Mononuclear cell (primary cell): Measurements from ENCODE around the gene KCNK3. TPM values are rescaled to one million over a fixed set of nuclear protein-coding genes. Genes with fewer than 3 reads are reported as not detected.
"Not testable (repeated sequence)": the region's sequence is repeated elsewhere in the genome, so short reads cannot be mapped to it uniquely, and the experiment has no call there.

ENCODE experiments used
- H3K27me3 ChIP-seq: 2 replicates; pipeline ENCODE4 v1.6.0; 2011; ENCODE audit warnings: low read length, control low read depth; ENCODE audit not compliant: insufficient read depth
- H3K4me1 ChIP-seq: 2 replicates; pipeline ENCODE4 v1.5.1; 2011; ENCODE audit warnings: mild to moderate bottlenecking, low read length, control low read depth; ENCODE audit not compliant: insufficient read depth
- H3K4me3 ChIP-seq: 2 replicates; pipeline ENCODE4 v1.5.1; 2011; ENCODE audit warnings: mild to moderate bottlenecking, low read length, moderate library complexity
- H3K9me3 ChIP-seq: 2 replicates; pipeline ENCODE4 v1.5.1; 2011; ENCODE audit warnings: low read depth, mild to moderate bottlenecking, control low read depth, low read length
- total RNA-seq: library from RNA; depleted of rRNA; stranded (reverse); fragments of >200 nt; gene quantifications from one replicate; pipeline ENCODE4 v1.2.3, GENCODE V29; 2012

KCNK3 gene
- total RNA-seq, 1 donor, result 0.21 TPM

- H3K4me1 ChIP-seq, result no peaks in the 10 kb centered on the region
- H3K27me3 ChIP-seq, result no peaks in the 10 kb centered on the region
- H3K4me3 ChIP-seq, result no peak overlapping the region
- H3K9me3 ChIP-seq, result no peaks in the 10 kb centered on the region
Observed at GRCh38 chr2:26735883-26736588, 43.5 kb downstream of the KCNK3 start.

GRCh38 chr2:26737221-26737620 is 44.7 kb downstream of the KCNK3 start:
- H3K4me1 ChIP-seq, result no peaks in the 10 kb centered on the region
- no peaks in the 10 kb centered on the region for H3K27me3 ChIP-seq
- no peaks in the 10 kb centered on the region for H3K9me3 ChIP-seq
- no peak overlapping the region for H3K4me3 ChIP-seq

- Histone ChIP-seq H3K27me3 (no peaks in the 10 kb centered on the region), H3K4me3 (no peak overlapping the region)
Observed at GRCh38 chr2:26738481-26738880, 46.0 kb downstream of the KCNK3 start.

GRCh38 chr2:26739514-26739913 is 47.0 kb downstream of the KCNK3 start:
- Histone ChIP-seq H3K9me3 (no peaks in the 10 kb centered on the region), H3K27me3 (no peaks in the 10 kb centered on the region), H3K4me1 (no peaks in the 10 kb centered on the region), H3K4me3 (no peak overlapping the region)

More at GRCh38 chr2:26738481-26738880, 46.0 kb downstream of the KCNK3 start:
- Histone ChIP-seq H3K4me1 (no peaks in the 10 kb centered on the region), H3K9me3 (no peaks in the 10 kb centered on the region)

GRCh38 chr2:26740346-26740745 is 47.8 kb downstream of the KCNK3 start:
- H3K4me3 ChIP-seq, result no peak overlapping the region
- H3K9me3 ChIP-seq, result no peaks in the 10 kb centered on the region
- no peaks in the 10 kb centered on the region for H3K27me3 ChIP-seq
- no peaks in the 10 kb centered on the region for H3K4me1 ChIP-seq

GRCh38 chr2:26740890-26741302 is 48.4 kb downstream of the KCNK3 start:
- H3K4me1 ChIP-seq, result no peaks in the 10 kb centered on the region
- no peak overlapping the region for H3K4me3 ChIP-seq
- no peaks in the 10 kb centered on the region for H3K27me3 ChIP-seq
- no peaks in the 10 kb centered on the region for H3K9me3 ChIP-seq

- H3K4me3 ChIP-seq, result no peak overlapping the region
- H3K9me3 ChIP-seq, result no peaks in the 10 kb centered on the region
- H3K27me3 ChIP-seq, result no peaks in the 10 kb centered on the region
- H3K4me1 ChIP-seq, result no peaks in the 10 kb centered on the region
Observed at GRCh38 chr2:26742048-26742770, 49.7 kb downstream of the KCNK3 start.

- Histone ChIP-seq H3K9me3 (no peaks in the 10 kb centered on the region), H3K4me3 (no peak overlapping the region), H3K27me3 (no peaks in the 10 kb centered on the region), H3K4me1 (no peaks in the 10 kb centered on the region)
Observed at GRCh38 chr2:26743852-26744251, 51.3 kb downstream of the KCNK3 start.

GRCh38 chr2:26744953-26745352 is 52.4 kb downstream of the KCNK3 start:
- no peaks in the 10 kb centered on the region for H3K27me3 ChIP-seq
- no peaks in the 10 kb centered on the region for H3K9me3 ChIP-seq
- H3K4me3 ChIP-seq, result no peak overlapping the region
- no peaks in the 10 kb centered on the region for H3K4me1 ChIP-seq

- no peaks in the 10 kb centered on the region for H3K4me1 ChIP-seq
- H3K27me3 ChIP-seq, result no peaks in the 10 kb centered on the region
- no peak overlapping the region for H3K4me3 ChIP-seq
- no peaks in the 10 kb centered on the region for H3K9me3 ChIP-seq
Observed at GRCh38 chr2:26745609-26746327, 53.2 kb downstream of the KCNK3 start.

- H3K27me3 ChIP-seq, result no peaks in the 10 kb centered on the region
- no peaks in the 10 kb centered on the region for H3K9me3 ChIP-seq
- no peak overlapping the region for H3K4me3 ChIP-seq
- no peaks in the 10 kb centered on the region for H3K4me1 ChIP-seq
Observed at GRCh38 chr2:26746934-26747333, 54.4 kb downstream of the KCNK3 start.

- not testable (repeated sequence) for H3K27me3 ChIP-seq, H3K9me3 ChIP-seq, H3K4me3 ChIP-seq, H3K4me1 ChIP-seq
Observed at GRCh38 chr2:26749787-26750420, 57.4 kb downstream of the KCNK3 start.

GRCh38 chr2:26750467-26750866 is 57.9 kb downstream of the KCNK3 start:
- H3K27me3 ChIP-seq, H3K4me1 ChIP-seq, H3K4me3 ChIP-seq, H3K9me3 ChIP-seq: not testable (repeated sequence)

GRCh38 chr2:26752656-26753055 is 60.1 kb downstream of the KCNK3 start:
- Histone ChIP-seq H3K27me3 (no peaks in the 10 kb centered on the region), H3K9me3 (no peaks in the 10 kb centered on the region), H3K4me3 (no peak overlapping the region)

GRCh38 chr2:26754539-26754938 is 62.0 kb downstream of the KCNK3 start:
- no peaks in the 10 kb centered on the region for H3K9me3 ChIP-seq
- H3K4me1 ChIP-seq, result no peaks in the 10 kb centered on the region
- no peak overlapping the region for H3K4me3 ChIP-seq
- no peaks in the 10 kb centered on the region for H3K27me3 ChIP-seq

More at GRCh38 chr2:26752656-26753055, 60.1 kb downstream of the KCNK3 start:
- no peaks in the 10 kb centered on the region for H3K4me1 ChIP-seq
